ENCODE data around the gene M1AP. TPM values are rescaled to one million over a fixed set of nuclear protein-coding genes. Genes with fewer than 3 reads are reported as not detected.

M1AP gene
- total and polyA plus RNA-seq, 2 of the 8 experiments (the other 6 are each of a cell fraction or from before 2014, with no cell fraction given), result 4.8 TPM

DNA sequence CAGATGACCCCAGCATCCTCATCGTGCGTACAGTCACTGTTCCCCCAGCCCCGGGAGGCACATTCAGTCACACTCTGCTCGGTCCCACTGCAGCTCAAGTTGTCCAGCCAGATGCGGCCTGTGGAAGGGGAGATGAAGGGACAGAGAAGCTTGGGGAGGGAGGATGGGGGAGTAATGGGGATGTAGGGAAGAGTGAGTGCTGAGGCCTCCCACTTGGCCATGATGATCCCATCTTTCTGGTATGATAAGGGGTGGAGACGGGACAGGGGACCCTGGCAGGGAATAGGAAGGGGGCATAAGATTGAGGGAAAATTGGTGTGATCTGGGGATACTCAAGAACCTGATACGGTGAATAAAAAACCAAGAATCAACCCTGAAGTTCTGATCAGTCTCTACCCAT lies 97.9 kb downstream of the M1AP start:
- Histone ChIP-seq H3K79me2 (ENCODE audit: control insufficient read depth in 1 of 2, insufficient read depth in 2 of 2, low read length in 2 of 2) (no peaks in the 10 kb centered on the region), H2BK120ac (replicated peaks; ENCODE audit: low read depth, low read length) (no peak overlapping the region), H3K56ac (replicated peaks; ENCODE audit: insufficient read length, low read depth, low read length) (no peak overlapping the region), H2AK5ac (ENCODE audit: low read depth, low read length) (peak overlapping the region; percentile 84; the same call in 1 of the 2 replicates), H3K4me3 (ENCODE audit: extremely low read depth in 1 of 4, insufficient read depth in 2 of 4, low read depth in 3 of 4, low read length in 4 of 4) (peak overlapping the region in 1 of 4 experiments; percentile 90; a peak in 1 of 8 replicates), H3K4me2 (ENCODE audit: insufficient read depth in 1 of 2, low read depth in 2 of 2, low read length in 2 of 2) (peak overlapping the region; percentile 77 to 84), H3K9ac (replicated peaks in 1 of 4; ENCODE audit: extremely low read depth in 1 of 4, low read depth in 3 of 4, low read length in 3 of 4) (no peak overlapping the region), H2BK12ac (ENCODE audit: low read depth, low read length) (no peak overlapping the region), H3K14ac (ENCODE audit: insufficient read length) (no peak overlapping the region), H3K4ac (replicated peaks; ENCODE audit: insufficient read length, low read depth, low read length) (no peak overlapping the region), H3K23ac (ENCODE audit: insufficient read length) (no peak overlapping the region), H3K9me3 (ENCODE audit: insufficient read depth in 2 of 2, low read depth in 1 of 2, low read length in 1 of 2) (no peaks in the 10 kb centered on the region), H3K79me1 (ENCODE audit: low read depth, low read length) (no peaks in the 10 kb centered on the region; the same call in 1 of the 2 replicates), H3K23me2 (ENCODE audit: low read depth, low read length) (peaks cover 25% of the 10 kb centered on the region), H3K27ac (ENCODE audit: low read depth, low read length) (no peak overlapping the region), H3K36me3 (ENCODE audit: control insufficient read depth in 2 of 4, insufficient read depth in 4 of 4, low read length in 3 of 4) (0 out of 8 replicates have a peak, but pooled peaks cover 0 to 3% (median 0%) of the 10 kb centered on the region in 4 experiments), H3K4me1 (replicated peaks in 1 of 4; ENCODE audit: control insufficient read depth in 3 of 4, insufficient read depth in 4 of 4, low read length in 3 of 4) (peaks cover 5 to 18% (median 8%) of the 10 kb centered on the region in 4 experiments), H3K18ac (ENCODE audit: extremely low read depth, low read length) (no peak overlapping the region), H4K5ac (ENCODE audit: insufficient read length, low read depth, low read length) (no peak overlapping the region), H2AFZ (ENCODE audit: low read length) (no peak overlapping the region), H3K27me3 (replicated peaks in 1 of 4; ENCODE audit: control insufficient read depth in 3 of 4, extremely low read depth in 1 of 4, insufficient read depth in 3 of 4, low read length in 3 of 4) (peaks cover 4 to 61% (median 31%) of the 10 kb centered on the region in 4 experiments), H4K20me1 (replicated peaks in 1 of 2; ENCODE audit: control insufficient read depth in 1 of 2, insufficient read depth in 2 of 2, low read length in 2 of 2) (peaks cover 0 to 5% of the 10 kb centered on the region in 2 experiments), H2BK20ac (ENCODE audit: low read length) (no peak overlapping the region), H2BK5ac (ENCODE audit: low read depth, low read length) (no peak overlapping the region), H4K91ac (replicated peaks; ENCODE audit: insufficient read length, low read length) (peak overlapping the region; percentile 52), H4K8ac (ENCODE audit: extremely low read depth, insufficient read depth, low read length) (no peak overlapping the region), H2BK15ac (ENCODE audit: low read length) (no peak overlapping the region; the same call in 1 of the 2 replicates)
- CTCF ChIA-PET (ENCODE audit: partially characterized antibody), result interaction anchor here (0.8 to 2.8 kb wide), 6 partner anchors 15 to 76 kb away, joined by 3 to 12 read pairs (median 4); no protein-coding TSS in a partner anchor
- POLR2A ChIA-PET (ENCODE audit: partially characterized antibody), result interaction anchor here (0.9 to 2.9 kb wide), 11 partner anchors 9 to 108 kb away, joined by 3 to 17 read pairs (median 4); partner anchors contain the start of genes AUP1, CCDC142, HTRA2 and LBX2
- DNase-seq (ENCODE audit: low read depth in 1 of 2, low spot score in 2 of 2), result no peak
- FAIRE-seq, result no peak
- 82% methylated on average over 7 of the region's 7 CpGs; no CpG with 5 or more reads in 1 of the 2 experiments for WGBS, 2 experiments (ENCODE audit: extremely low coverage in 1 of 2, insufficient coverage in 1 of 2, insufficient read length in 1 of 2, insufficient replicate concordance in 2 of 2, low coverage in 1 of 2, low lambda C conversion rate in 2 of 2, missing lambda C conversion rate in 1 of 2)
- TF ChIP-seq ZNF274 (IDR thresholded peaks at IDR 0.05; ENCODE audit: borderline replicate concordance, extremely low read depth, low read length) (no peak), TAF7 (optimal IDR thresholded peaks at IDR 0.05; ENCODE audit: borderline replicate concordance, low read depth, low read length) (no peak), JUN (IDR thresholded peaks at IDR 0.05; ENCODE audit: low read depth, low read length) (no peak), YY1 (IDR thresholded peaks at IDR 0.05; ENCODE audit: low read depth, low read length) (no peak), HDAC6 (IDR thresholded peaks at IDR 0.05; ENCODE audit: low read depth, low read length) (no peak), JUND (IDR thresholded peaks at IDR 0.05; ENCODE audit: low read length) (no peak), CBX8 (IDR thresholded peaks at IDR 0.05; ENCODE audit: borderline replicate concordance, low read depth, low read length) (no peak), SP2 (IDR thresholded peaks at IDR 0.05; ENCODE audit: low read length) (no peak), BRCA1 (IDR thresholded peaks at IDR 0.05; ENCODE audit: low read depth, low read length) (no peak), BACH1 (IDR thresholded peaks at IDR 0.05; ENCODE audit: low read length) (no peak)
- TF ChIP-seq, protein P1, sequence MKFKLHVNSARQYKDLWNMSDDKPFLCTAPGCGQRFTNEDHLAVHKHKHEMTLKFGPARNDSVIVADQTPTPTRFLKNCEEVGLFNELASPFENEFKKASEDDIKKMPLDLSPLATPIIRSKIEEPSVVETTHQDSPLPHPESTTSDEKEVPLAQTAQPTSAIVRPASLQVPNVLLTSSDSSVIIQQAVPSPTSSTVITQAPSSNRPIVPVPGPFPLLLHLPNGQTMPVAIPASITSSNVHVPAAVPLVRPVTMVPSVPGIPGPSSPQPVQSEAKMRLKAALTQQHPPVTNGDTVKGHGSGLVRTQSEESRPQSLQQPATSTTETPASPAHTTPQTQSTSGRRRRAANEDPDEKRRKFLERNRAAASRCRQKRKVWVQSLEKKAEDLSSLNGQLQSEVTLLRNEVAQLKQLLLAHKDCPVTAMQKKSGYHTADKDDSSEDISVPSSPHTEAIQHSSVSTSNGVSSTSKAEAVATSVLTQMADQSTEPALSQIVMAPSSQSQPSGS (IDR thresholded peaks at IDR 0.05; ENCODE audit: low read length), result no peak
- TF ChIP-seq, protein P2, sequence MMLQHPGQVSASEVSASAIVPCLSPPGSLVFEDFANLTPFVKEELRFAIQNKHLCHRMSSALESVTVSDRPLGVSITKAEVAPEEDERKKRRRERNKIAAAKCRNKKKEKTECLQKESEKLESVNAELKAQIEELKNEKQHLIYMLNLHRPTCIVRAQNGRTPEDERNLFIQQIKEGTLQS (IDR thresholded peaks at IDR 0.05; ENCODE audit: insufficient read depth, low read depth, low read length), result no peak
